ENCODE results near the gene RAB12.

DNA sequence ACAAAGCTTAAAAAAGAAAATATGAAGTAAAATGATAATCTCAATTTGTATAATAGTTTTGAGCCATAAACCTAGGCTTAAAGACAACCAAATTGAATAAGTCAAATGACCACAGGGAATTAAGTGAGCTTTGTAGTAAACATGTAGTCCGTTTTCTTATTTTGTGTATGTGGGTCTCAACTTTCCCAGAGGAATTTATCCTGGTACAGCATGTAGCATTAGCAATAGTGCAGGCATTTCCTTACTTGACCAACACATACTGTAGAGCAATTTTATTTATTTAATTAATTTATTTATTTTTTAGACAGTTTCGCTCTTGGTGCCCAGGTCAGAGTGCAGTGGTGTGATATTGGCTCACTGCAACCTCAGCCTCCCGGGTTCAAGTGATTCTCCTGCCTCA lies 58.6 kb downstream of the RAB12 start:
- TF ChIP-seq, protein P1, sequence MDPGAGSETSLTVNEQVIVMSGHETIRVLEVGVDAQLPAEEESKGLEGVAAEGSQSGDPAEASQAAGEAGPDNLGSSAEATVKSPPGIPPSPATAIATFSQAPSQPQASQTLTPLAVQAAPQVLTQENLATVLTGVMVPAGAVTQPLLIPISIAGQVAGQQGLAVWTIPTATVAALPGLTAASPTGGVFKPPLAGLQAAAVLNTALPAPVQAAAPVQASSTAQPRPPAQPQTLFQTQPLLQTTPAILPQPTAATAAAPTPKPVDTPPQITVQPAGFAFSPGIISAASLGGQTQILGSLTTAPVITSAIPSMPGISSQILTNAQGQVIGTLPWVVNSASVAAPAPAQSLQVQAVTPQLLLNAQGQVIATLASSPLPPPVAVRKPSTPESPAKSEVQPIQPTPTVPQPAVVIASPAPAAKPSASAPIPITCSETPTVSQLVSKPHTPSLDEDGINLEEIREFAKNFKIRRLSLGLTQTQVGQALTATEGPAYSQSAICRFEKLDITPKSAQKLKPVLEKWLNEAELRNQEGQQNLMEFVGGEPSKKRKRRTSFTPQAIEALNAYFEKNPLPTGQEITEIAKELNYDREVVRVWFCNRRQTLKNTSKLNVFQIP (CRISPR knock-in tag; IDR thresholded peaks at IDR 0.05; ENCODE audit: borderline replicate concordance, low read depth): no peak
- TF ChIP-seq RARB (CRISPR knock-in tag; IDR thresholded peaks at IDR 0.05): no peak
- TF ChIP-seq, protein P2, sequence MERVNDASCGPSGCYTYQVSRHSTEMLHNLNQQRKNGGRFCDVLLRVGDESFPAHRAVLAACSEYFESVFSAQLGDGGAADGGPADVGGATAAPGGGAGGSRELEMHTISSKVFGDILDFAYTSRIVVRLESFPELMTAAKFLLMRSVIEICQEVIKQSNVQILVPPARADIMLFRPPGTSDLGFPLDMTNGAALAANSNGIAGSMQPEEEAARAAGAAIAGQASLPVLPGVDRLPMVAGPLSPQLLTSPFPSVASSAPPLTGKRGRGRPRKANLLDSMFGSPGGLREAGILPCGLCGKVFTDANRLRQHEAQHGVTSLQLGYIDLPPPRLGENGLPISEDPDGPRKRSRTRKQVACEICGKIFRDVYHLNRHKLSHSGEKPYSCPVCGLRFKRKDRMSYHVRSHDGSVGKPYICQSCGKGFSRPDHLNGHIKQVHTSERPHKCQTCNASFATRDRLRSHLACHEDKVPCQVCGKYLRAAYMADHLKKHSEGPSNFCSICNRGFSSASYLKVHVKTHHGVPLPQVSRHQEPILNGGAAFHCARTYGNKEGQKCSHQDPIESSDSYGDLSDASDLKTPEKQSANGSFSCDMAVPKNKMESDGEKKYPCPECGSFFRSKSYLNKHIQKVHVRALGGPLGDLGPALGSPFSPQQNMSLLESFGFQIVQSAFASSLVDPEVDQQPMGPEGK (CRISPR knock-in tag; IDR thresholded peaks at IDR 0.05; ENCODE audit: borderline replicate concordance): no peak

Measured in SK-N-SH treated with all-trans-retinoic acid at 6 μM for 48 hours (cell line).